Neural cell (in vitro differentiated cells): ENCODE results near the gene RAB6D. TPM values are rescaled to one million over a fixed set of nuclear protein-coding genes. Genes with fewer than 3 reads are reported as not detected.
"Not testable (repeated sequence)": the region's sequence is repeated elsewhere in the genome, so short reads cannot be mapped to it uniquely, and the experiment has no call there.

Experiments
- H2AFZ ChIP-seq: fragments of 200-600, 300-800 bp; sonication (generic), shearing (Covaris generic); 2 replicates; pipeline ENCODE4 v1.6.0; 2014; ENCODE audit warnings: low read depth, mild to moderate bottlenecking, antibody characterized with exemption, low read length, moderate library complexity
- H3F3A ChIP-seq: fragments of 200-600 bp; shearing (Covaris generic); 2 replicates; pipeline ENCODE4 v1.6.1; 2016; ENCODE audit warnings: mild to moderate bottlenecking, moderate library complexity, mixed read lengths, antibody characterized with exemption, low read length; ENCODE audit not compliant: insufficient read depth, poor library complexity, severe bottlenecking
- H3K27ac ChIP-seq: fragments of 200-600, 300-800 bp; sonication (generic), shearing (Covaris generic); 2 replicates; pipeline ENCODE4 v1.5.1; 2014; ENCODE audit warnings: mild to moderate bottlenecking, low read length, moderate library complexity
- H3K27me3 ChIP-seq: fragments of 300-800, 200-600 bp; sonication (generic), shearing (Covaris generic); 2 replicates; pipeline ENCODE4 v1.6.0; 2014; ENCODE audit warnings: mild to moderate bottlenecking, low read depth, low read length, moderate library complexity; ENCODE audit not compliant: insufficient read depth
- H3K36me3 ChIP-seq: fragments of 300-800, 200-600 bp; sonication (generic), shearing (Covaris generic); 2 replicates; pipeline ENCODE4 v1.5.1; 2014; ENCODE audit warnings: mild to moderate bottlenecking, antibody characterized with exemption, low read length, moderate library complexity; ENCODE audit not compliant: insufficient read depth
- H3K4me2 ChIP-seq: fragments of 300-800, 200-600 bp; sonication (generic), shearing (Covaris generic); 2 replicates; pipeline ENCODE4 v1.6.0; 2014; ENCODE audit warnings: mild to moderate bottlenecking, low read length
- H3K4me3 ChIP-seq: fragments of 300-800, 200-600 bp; sonication (generic), shearing (Covaris generic); 2 replicates; pipeline ENCODE4 v1.5.1; 2014; ENCODE audit warnings: mild to moderate bottlenecking, low read length, moderate library complexity
- H3K79me2 ChIP-seq: fragments of 200-600 bp; shearing (Covaris generic); replicated peaks from 2 replicates; pipeline ENCODE4 v1.6.0; 2014; ENCODE audit warnings: mild to moderate bottlenecking, low read length, moderate library complexity; ENCODE audit not compliant: insufficient read depth
- H3K9ac ChIP-seq: fragments of 300-800, 200-600 bp; sonication (generic), shearing (Covaris generic); 2 replicates; pipeline ENCODE4 v1.6.1; 2016; ENCODE audit warnings: mild to moderate bottlenecking, low read length, mixed read lengths
- H3K9me2 ChIP-seq: fragments of 200-600 bp; shearing (Covaris generic); 2 replicates; pipeline ENCODE4 v1.6.1; 2016; ENCODE audit warnings: mild to moderate bottlenecking, low read length, mixed read lengths; ENCODE audit not compliant: insufficient read depth
- H3K9me3 ChIP-seq: fragments of 200-600, 300-800 bp; sonication (generic), shearing (Covaris generic); 2 replicates; pipeline ENCODE4 v1.6.1; 2016; ENCODE audit warnings: mild to moderate bottlenecking, mixed run types, low read length, moderate library complexity, mixed read lengths
- H4K20me1 ChIP-seq: fragments of 200-600 bp; shearing (Covaris generic); 2 replicates; pipeline ENCODE4 v1.6.1; 2016; ENCODE audit warnings: mild to moderate bottlenecking, mixed run types; ENCODE audit not compliant: insufficient read depth
- EP300 ChIP-seq: fragments of 450-650 bp; conservative IDR thresholded peaks from 2 replicates; pipeline ENCODE4 v1.6.1; 2014; ENCODE audit warnings: antibody characterized with exemption, mild to moderate bottlenecking, moderate library complexity; ENCODE audit not compliant: poor library complexity, severe bottlenecking
- EZH2 ChIP-seq: fragments of 200-600, 300-800 bp; shearing (Covaris generic), sonication (generic); IDR thresholded peaks from 2 replicates; pipeline ENCODE4 v1.6.1; 2014; ENCODE audit warnings: antibody characterized with exemption, low read length, borderline replicate concordance, mild to moderate bottlenecking; ENCODE audit not compliant: insufficient read depth, poor library complexity, severe bottlenecking
- MXI1 ChIP-seq: fragments of 450-650 bp; conservative IDR thresholded peaks from 2 replicates; pipeline ENCODE4 v1.6.1; 2014; ENCODE audit warnings: antibody characterized with exemption, mild to moderate bottlenecking; ENCODE audit not compliant: poor library complexity, severe bottlenecking
- POLR2AphosphoS5 ChIP-seq: IDR thresholded peaks from 2 replicates; pipeline ENCODE4 v1.6.1; 2012
- RAD21 ChIP-seq: fragments of 450-650 bp; conservative IDR thresholded peaks from 2 replicates; pipeline ENCODE4 v1.6.1; 2014; ENCODE audit warnings: antibody characterized with exemption, mild to moderate bottlenecking, moderate library complexity
- SMC3 ChIP-seq: fragments of 450-650 bp; conservative IDR thresholded peaks from 2 replicates; pipeline ENCODE4 v1.6.1; 2014; ENCODE audit warnings: antibody characterized with exemption, mild to moderate bottlenecking, moderate library complexity; ENCODE audit not compliant: poor library complexity
- TAF1 ChIP-seq: IDR thresholded peaks from 2 replicates; pipeline ENCODE4 v1.6.1; 2012; ENCODE audit warnings: low read depth
- polyA plus RNA-seq: library from polyadenylated mRNA; depleted of rRNA; stranded (reverse); fragments of >200 nt; gene quantifications from 2 replicates; pipeline ENCODE4 v1.2.3, GENCODE V29; 2014
- TF ChIP-seq, protein P1 (sequence below): IDR thresholded peaks from 2 replicates; pipeline ENCODE4 v1.6.1; 2012; ENCODE audit warnings: borderline replicate concordance
- TF ChIP-seq, protein P2 (sequence below): fragments of 450-650 bp; IDR thresholded peaks from 2 replicates; pipeline ENCODE4 v1.5.1; 2014; ENCODE audit warnings: antibody characterized with exemption, mild to moderate bottlenecking, moderate library complexity; ENCODE audit not compliant: poor library complexity, severe bottlenecking

RAB6D gene
- polyA plus RNA-seq, 1 donor from 2014 or later, result 0.63 TPM

DNA sequence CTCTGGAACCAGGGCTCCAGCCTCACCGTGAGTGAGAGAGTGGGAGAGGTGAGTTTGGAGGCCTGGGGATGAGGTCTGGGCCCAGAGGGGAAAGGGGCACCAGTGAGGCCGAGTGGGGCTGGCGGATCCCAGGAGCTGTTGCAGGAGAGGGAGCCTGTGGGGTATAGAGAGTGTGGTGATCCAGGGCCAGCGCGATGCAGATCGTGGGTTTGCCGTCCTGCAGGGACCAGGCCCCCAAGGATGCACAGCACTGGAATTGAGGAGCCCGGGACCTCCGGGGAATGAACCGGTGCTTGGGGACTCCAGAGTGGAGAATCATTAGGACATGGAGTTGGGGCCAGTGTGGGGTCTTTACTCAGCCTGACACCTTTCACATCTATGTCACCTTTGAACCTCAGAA, 25.7 kb upstream of the RAB6D start:
- Histone ChIP-seq H3K9me2 (no peaks in the 10 kb centered on the region), H3K36me3 (no peaks in the 10 kb centered on the region), H4K20me1 (no peaks in the 10 kb centered on the region), H3K27ac (no peak overlapping the region), H2AFZ (no peak overlapping the region), H3K4me2 (no peak overlapping the region), H3K9ac (no peak overlapping the region), H3K4me3 (no peak overlapping the region), H3K27me3 (peaks cover 6% of the 10 kb centered on the region), H3K9me3 (no peaks in the 10 kb centered on the region), H3K79me2 (no peaks in the 10 kb centered on the region), H3F3A (no peaks in the 10 kb centered on the region)
- TF ChIP-seq, protein P1, sequence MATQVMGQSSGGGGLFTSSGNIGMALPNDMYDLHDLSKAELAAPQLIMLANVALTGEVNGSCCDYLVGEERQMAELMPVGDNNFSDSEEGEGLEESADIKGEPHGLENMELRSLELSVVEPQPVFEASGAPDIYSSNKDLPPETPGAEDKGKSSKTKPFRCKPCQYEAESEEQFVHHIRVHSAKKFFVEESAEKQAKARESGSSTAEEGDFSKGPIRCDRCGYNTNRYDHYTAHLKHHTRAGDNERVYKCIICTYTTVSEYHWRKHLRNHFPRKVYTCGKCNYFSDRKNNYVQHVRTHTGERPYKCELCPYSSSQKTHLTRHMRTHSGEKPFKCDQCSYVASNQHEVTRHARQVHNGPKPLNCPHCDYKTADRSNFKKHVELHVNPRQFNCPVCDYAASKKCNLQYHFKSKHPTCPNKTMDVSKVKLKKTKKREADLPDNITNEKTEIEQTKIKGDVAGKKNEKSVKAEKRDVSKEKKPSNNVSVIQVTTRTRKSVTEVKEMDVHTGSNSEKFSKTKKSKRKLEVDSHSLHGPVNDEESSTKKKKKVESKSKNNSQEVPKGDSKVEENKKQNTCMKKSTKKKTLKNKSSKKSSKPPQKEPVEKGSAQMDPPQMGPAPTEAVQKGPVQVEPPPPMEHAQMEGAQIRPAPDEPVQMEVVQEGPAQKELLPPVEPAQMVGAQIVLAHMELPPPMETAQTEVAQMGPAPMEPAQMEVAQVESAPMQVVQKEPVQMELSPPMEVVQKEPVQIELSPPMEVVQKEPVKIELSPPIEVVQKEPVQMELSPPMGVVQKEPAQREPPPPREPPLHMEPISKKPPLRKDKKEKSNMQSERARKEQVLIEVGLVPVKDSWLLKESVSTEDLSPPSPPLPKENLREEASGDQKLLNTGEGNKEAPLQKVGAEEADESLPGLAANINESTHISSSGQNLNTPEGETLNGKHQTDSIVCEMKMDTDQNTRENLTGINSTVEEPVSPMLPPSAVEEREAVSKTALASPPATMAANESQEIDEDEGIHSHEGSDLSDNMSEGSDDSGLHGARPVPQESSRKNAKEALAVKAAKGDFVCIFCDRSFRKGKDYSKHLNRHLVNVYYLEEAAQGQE, result no peak
- TF ChIP-seq TAF1 (no peak), EP300 (no peak), SMC3 (no peak), RAD21 (no peak), POLR2AphosphoS5 (no peak), EZH2 (no peak), MXI1 (no peak)
- TF ChIP-seq, protein P2, sequence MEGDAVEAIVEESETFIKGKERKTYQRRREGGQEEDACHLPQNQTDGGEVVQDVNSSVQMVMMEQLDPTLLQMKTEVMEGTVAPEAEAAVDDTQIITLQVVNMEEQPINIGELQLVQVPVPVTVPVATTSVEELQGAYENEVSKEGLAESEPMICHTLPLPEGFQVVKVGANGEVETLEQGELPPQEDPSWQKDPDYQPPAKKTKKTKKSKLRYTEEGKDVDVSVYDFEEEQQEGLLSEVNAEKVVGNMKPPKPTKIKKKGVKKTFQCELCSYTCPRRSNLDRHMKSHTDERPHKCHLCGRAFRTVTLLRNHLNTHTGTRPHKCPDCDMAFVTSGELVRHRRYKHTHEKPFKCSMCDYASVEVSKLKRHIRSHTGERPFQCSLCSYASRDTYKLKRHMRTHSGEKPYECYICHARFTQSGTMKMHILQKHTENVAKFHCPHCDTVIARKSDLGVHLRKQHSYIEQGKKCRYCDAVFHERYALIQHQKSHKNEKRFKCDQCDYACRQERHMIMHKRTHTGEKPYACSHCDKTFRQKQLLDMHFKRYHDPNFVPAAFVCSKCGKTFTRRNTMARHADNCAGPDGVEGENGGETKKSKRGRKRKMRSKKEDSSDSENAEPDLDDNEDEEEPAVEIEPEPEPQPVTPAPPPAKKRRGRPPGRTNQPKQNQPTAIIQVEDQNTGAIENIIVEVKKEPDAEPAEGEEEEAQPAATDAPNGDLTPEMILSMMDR, result no peak

DNA sequence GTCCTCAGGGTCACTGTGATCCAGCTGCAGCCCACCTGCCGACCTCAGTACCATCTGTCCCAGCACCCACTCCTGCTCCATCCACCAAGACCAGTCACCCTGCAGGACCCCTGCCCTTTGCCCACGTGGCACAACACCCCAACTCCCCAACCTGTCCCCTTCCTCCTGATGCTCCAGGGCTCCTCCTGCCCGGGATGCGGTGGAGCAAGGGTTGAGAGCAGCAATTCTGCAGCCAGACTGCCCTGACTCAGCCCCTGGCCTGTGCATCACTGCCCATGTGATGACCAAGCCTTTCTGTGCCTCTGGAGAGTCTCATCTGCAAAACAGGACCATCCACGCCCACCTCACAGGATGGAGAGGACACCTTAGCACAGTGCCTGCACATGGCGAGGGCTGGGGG, 24.9 kb upstream of the RAB6D start:
- not testable (repeated sequence) for H3K9ac ChIP-seq, H3K27me3 ChIP-seq, H4K20me1 ChIP-seq, H3K9me3 ChIP-seq, H3K36me3 ChIP-seq, H3K9me2 ChIP-seq, H3F3A ChIP-seq, H3K79me2 ChIP-seq, H3K4me3 ChIP-seq, H3K4me2 ChIP-seq, H2AFZ ChIP-seq, H3K27ac ChIP-seq

DNA sequence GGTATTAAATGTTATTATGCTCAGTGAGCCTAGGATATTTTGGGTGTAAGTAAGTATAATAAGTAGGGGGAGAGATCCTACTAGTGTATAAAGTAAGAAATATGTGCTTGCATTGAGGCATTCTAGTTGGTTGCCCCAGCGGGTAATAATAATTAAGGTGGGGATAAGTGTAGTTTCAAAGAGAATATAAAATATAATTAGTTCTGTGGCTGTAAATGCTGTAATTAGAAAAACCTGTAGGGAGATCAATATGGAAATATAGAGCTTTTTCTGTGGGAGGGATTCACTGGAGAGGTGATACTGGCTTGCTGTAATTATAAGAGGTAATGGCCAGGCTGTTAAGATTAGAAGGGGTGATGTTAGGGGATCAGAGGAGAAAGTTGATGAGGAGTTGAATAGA, 9.1 kb upstream of the RAB6D start:
- not testable (repeated sequence) for H3K36me3 ChIP-seq, H3K27me3 ChIP-seq, H3K9ac ChIP-seq, H3K79me2 ChIP-seq, H3K27ac ChIP-seq, H3K9me3 ChIP-seq, H4K20me1 ChIP-seq, H3K4me3 ChIP-seq, H3F3A ChIP-seq, H3K4me2 ChIP-seq, H3K9me2 ChIP-seq, H2AFZ ChIP-seq
